AML-193 (cell line): ENCODE results near the gene SGMS1.
A peak's percentile ranks its signal among the peaks of the same experiment; 100 is the strongest.
"Not testable (repeated sequence)": the region's sequence is repeated elsewhere in the genome, so short reads cannot be mapped to it uniquely, and the experiment has no call there.

ENCODE experiments used
- DNase-seq, 2 experiments: peaks; one replicate each; lab custom pipeline; 2025; lab: John Stamatoyannopoulos, UW

Gene SGMS1

DNA sequence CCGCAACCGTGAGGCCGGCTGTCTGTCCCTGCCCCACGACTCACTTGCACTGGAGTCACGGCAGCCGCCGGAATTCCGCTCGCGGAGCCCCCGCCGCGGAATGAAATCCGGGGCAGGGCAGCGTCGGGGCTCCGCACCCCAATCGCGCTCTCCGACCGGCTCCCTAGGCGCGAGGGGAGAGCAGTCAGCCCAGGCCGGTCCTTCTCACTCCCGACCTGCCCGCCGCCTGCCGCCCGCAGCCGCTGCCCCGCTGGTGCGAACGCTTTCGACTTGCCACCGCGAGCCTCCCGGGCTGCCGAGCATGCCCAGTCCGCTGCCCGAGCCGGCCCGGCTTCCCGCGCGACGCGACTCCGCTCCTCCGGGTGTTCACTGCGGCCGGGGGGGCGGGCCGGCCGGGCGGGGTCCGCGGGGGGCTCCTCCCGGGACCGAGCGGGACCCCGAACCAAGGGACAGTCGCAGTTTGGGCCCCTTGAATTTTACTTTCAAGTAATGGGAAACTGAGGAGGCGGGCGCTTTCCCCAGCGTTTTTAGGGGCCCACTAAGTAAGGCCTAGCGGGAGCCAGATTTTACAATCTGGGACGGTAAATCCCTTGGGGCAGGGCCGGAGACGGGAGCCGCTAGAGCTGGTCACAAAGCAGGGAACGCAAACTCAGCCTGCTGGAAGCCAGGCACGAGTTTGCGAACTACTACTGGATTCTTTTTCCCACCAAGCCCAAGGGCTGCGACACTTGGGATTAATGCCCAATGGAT is at the start of gene SGMS1:
Gene SGMS1, minus strand, starts transcription at position 294 of the 750 bp plus-strand sequence. CDS start 279,842 bp downstream, outside the sequence.
- peak; percentile 49 for DNase-seq

DNA sequence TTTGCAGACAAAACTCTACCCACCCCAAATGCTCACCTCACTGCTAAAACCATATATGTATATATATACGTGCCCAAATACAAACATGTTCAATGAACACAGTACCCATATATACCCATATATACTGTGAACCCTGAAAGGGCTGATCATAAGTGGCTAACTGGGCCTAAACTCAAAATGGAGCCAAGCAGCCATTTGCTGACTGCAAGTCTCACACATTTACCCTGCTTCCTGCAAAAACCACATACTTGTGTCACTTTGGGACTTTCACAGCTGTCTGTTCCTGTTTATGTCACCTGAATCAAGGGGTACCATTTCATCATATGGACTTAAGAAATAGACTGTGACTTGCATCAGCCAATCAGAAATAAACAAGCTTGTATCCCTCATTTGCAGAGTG is 48.4 kb upstream of the SGMS1 start:
- DNase-seq, result peak; percentile 41 to 45

- not testable (repeated sequence) for DNase-seq
Measured at GRCh38 chr10:50671645-50672044, 47.9 kb upstream of the SGMS1 start.

DNA sequence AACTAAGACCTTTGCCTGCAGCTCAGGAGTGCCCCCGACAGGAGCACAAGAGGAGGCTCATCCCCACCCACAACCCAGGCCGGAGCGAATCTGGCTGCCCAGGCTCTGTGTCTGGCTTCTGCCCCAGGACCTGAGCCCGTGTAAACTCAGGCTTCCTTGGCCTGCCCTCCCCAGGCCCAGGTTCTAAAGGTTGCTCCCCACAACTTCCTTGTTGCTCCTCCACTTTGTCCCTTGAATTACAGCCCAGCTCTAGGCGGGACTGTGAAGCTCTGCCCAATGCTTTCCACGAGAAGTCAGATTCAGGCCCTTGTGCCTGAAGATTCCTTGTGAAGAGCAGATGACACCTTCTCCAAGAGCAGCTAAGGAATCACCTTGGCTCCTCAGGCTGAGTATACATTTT is 46.2 kb upstream of the SGMS1 start:
- not testable (repeated sequence) for DNase-seq

- DNase-seq, result not testable (repeated sequence)
Measured at GRCh38 chr10:50667353-50667752, 43.6 kb upstream of the SGMS1 start.

GRCh38 chr10:50662420-50662819 is 38.7 kb upstream of the SGMS1 start:
- not testable (repeated sequence) for DNase-seq

- DNase-seq, result not testable (repeated sequence)
Measured at GRCh38 chr10:50661563-50661962, 37.8 kb upstream of the SGMS1 start.

DNA sequence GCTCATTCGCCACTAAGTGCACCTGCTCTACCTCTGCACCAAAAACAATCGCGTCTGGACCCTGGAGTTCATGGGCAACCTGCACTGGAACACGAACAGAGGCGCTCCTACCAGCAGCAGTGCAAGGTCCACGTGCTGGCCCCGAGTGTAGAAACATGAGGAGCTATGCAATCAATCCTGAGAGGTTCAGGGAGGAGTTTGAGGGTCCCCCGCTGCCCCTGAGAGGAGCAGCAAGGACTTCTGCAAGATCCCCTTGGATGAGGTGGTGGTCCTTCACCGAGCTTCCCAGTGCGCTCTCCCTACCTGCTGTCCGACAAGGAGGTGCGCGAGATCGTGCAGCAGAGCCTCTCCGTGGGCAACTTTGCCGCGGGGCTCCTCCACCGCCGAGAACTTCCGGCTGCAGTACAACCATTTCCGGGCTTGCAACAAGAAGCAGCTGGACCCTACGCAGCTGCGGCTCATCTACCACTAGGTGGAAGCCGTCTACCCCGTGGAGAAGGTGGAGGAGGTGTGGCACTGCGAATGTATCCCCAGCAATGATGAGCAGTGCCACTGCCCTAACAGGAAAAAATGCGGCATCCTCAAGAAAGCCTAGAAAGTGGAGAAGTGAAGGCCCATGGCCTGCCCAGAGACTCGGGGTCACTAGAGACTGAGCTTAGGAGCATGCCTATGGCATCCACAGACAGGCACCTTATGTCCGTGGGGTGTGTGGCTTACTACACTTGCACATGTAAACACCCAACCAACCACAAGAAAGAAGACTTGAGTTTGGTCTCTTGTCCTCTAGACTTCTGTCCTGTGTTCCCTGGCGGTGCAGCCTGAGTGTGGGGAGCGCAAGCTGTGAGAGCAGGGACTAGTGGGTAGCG is 36.3 kb upstream of the SGMS1 start:
- DNase-seq, result not testable (repeated sequence)

DNA sequence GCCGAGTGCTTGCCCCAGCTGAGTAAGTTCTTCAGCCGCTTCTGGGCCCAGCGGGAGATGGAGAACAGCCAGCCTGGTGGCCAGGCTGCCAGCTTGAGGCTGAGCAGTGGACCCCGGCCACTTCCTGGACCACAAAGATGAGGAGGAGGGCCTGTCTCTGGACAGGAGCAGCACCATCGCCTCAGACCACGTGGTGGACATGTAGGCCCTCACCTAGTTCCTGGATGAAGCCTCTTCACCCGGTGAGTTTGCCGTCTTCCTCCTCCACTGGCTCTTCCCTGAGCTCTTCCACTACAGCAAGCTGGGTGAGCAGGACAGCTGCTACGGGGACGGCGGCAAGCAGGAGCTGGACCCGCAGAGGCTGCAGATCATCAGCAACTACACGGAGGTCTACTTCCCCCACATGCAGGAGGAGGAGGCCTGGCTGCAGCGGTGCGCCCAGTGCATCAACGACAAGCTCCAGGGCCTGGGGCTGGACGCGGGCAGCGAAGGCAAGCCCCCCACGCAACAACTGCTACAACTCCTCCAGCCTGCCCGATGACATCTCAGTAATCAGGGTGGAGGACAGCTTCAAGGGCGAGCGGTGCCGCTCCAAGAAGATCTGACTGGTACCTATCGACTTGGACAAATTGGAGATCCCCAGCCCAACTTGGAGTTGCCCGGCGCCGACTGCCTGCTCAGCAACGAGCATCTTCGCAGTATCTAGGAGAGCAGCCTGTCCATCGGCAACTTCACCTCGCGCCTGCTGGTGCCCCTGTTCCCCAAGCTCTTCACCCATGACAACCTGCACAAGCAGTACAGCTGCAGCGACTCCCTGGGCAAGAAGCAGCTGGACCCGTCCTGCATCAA is 35.5 kb upstream of the SGMS1 start:
- DNase-seq, result not testable (repeated sequence)

DNA sequence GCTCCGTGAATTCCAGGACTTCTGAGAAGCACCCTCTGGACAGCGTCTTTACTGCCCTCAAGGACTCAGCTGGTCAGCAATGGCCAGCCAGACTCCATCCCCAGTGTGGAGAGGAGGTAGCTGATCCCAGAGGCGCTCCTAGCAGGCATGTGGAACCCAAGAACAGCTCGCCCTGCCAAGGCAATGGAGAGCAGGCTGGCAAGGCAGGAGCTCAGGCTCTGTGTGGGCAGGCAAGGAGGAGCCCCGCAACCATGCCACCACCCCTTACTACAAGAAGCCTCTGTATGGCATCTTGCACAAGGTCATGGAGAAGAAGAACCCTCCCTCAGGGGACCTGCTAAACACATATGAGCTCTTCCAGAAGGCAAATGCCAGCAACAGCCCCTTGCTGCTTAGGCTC is 34.4 kb upstream of the SGMS1 start:
- DNase-seq, result no peak

DNA sequence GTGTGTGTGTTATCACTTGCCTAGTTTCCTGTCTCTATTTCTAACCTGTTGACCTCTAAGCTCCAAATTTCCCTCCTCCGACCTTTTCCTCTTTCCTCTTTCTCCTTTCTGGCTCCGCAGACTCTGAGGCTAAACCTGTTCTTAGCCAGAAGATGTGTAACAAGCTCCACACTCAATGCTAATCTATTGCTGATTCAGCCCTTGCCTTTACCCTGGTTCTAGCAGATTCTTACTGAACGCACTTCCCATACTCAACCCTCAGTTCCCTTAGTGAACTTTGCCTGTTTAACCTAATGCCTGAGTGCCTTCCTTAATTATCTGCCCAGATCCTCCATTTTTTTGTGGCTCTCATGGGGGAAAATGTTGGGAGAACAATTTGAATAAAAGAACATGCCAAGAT is 30.0 kb upstream of the SGMS1 start:
- DNase-seq, result no peak

DNA sequence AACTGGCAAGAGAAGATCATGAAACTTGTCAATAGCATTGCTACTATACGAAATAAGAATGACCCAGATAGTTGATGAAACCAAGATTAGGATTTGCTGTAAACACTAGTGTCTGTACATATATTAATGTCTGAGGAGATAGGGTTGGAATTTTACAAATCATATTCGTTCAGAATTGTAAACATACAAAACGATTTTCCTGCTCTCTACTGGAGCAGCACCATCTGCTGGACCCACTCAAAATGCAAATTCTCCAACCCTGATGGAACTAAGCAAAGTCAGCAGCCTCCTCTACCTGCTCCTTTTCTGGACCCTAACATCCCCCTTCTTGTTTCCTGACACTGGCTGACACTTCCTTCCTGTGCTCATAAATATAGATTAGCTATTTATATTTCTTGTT is 29.4 kb upstream of the SGMS1 start:
- no peak for DNase-seq

- DNase-seq, result no peak
Measured at GRCh38 chr10:50651808-50652207, 28.1 kb upstream of the SGMS1 start.

GRCh38 chr10:50650481-50650880 is 26.7 kb upstream of the SGMS1 start:
- no peak for DNase-seq

DNA sequence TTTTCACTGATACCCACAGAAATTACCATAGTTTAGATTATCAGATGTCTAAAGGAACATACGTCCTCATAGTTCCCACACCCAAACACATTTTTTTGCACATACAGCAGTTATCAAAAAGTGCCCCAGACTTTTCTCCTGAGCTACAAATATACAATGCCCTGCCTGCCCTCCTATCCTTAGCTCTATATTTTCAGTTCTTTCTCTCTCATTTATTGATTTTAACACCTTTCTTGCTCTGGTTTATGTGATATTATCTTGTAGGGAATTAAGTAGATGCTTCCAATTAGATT is 25.1 kb upstream of the SGMS1 start:
- DNase-seq, result no peak

DNA sequence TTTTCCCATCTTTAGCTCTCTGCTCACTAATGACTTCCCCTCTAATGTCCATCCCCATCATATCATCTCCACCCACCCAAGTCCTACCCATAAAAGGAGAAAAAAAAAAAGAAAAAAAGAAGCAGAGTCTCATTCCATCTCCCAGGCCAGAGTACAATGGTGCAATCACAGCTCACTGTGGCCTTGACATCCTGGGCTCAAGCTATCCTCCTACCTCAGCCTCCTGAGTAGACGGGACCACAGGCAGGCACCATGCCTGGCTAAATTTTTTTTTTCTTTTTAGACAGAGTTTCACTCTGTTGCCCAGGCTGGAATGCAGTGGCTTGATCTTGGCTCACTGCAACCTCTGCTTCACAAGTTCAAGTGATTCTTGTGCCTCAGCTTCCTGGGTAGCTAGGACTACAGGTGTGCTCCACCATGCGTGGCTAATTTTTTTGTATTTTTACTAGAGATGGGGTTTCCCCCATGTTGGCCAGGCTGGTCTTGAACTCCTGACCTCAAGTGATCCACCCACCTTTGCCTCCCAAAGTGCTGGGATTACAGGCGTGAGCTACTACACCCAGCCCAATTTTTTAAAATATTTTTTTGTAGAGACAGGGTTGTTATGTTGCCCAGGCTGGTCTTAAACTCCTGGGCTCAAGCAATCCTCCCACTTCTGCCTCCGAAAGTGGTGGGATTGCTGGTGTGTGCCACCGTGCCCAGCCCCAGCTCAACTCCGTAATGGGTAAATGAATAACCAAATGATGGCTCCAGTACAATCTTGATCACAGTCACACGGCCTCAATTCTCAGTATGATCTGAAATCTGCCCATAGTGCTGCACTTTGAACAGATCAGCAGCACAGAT is 24.6 kb upstream of the SGMS1 start:
- no peak for DNase-seq

GRCh38 chr10:50647350-50647749 is 23.6 kb upstream of the SGMS1 start:
- not testable (repeated sequence) for DNase-seq

DNA sequence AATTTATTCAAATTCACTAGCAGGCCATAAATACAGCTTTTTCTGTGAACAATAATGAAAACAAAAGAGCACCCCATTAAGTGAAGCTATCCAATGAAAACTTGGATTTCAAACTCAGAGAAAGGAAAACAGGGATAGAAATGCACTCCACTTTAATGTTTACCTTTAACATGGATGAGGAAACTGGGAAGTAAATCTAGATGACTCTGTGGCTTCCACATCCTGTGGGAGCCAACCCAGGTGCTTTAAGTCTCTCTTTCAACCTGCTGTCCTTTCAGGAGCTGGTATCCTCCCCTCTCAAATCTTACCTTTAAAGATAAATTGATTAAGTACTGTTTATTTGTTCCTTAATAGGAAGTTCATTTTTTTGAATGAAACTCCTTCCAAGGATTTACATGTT is 21.5 kb upstream of the SGMS1 start:
- no peak for DNase-seq

DNA sequence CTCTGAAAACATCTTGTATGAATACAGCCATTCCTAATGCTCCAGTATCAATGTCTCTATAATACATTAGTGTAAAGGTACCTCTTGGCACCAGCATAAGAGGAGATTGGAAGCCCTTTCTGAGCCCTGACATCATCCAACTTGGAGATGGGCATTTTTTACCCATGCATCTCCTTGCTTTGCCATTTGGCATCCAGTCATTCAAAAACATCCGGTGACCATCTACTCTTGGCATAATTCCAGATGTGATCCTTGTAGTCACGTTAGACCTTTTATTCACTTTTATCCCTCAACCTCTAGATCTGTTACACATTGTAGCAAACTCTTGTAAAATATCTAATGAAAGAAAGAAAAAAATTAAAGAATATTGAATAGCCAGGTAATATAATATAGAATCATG is 17.9 kb upstream of the SGMS1 start:
- no peak for DNase-seq

DNA sequence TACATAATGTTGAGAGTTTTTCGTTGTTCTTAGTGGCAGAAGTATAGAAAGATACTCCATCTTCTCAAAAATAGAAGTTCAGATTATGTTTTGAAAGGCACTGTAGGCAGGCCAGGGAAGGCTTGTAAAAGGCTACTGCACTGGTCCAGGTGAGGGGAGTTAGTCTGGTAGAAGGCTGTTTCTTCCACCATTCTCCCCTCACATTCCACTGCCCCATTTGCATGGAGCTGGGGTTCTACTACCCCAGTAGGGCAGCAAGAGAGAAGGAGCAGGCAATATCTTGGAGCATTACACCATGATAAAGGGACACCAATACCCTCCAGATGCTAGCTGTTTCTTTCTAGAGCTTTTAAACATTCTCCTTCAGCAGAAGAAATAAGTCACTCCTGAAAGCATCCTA is 16.5 kb upstream of the SGMS1 start:
- no peak for DNase-seq
